ENCODE results near the gene SMIM30.

DNA sequence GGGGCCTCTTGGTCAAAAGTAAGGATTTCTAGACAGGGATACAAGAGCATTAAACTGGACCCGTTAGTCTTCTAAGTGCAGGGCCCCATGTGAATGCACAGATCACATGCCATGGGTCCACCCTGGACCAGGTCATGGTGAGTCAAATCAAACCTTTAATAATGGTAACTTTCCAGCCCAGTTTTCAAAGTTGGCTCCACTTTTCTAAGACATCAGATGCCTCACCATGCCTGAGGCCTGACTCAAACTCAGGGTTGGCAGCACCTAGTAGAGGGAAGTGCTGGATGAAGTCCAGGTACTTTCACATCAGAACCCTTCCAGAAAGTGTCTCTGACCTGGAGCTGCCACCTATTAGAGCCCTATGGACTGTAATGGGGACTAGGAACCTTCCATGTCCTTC, 9.7 kb upstream of the SMIM30 start:
- TF ChIP-seq CTCF (conservative IDR thresholded peaks at IDR 0.05), result no peak
- TF ChIP-seq ZFX (IDR thresholded peaks at IDR 0.05), result no peak

All from C4-2B (cell line).